ENCODE data around the gene BICC1. TPM values are rescaled to one million over a fixed set of nuclear protein-coding genes. Genes with fewer than 3 reads are reported as not detected.

The BICC1 gene
- total RNA-seq, 2 experiments from 2014 or later, result not detected

DNA sequence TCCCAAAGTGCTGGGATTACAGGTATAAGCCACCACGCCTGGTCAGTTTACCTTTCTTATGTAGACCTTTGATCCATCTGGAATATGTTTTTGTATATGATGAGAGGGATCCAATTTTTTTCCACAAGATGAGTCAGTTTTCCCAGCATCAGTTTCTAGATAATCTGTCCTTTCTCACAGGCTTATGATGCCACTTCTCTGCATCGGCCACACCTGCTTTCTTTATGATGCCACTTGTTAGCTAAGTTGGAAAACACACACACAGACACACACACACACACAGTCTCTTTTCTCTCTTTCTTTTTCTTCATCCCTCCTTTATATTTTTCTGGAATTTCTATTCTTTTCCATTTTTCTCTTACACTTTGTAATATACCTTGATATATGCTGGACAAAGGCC is 240.8 kb downstream of the BICC1 start:
- Mint-ChIP-seq H3K4me1 (no peaks in the 10 kb centered on the region), H3K27ac (no peak overlapping the region), H3K9me3 (no peaks in the 10 kb centered on the region), H3K4me3 (no peak overlapping the region), H3K27me3 (no peaks in the 10 kb centered on the region), H3K36me3 (ENCODE audit: low read depth) (no peaks in the 10 kb centered on the region)
- DNase-seq, result no peak
- ChIA-PET CTCF (no interaction called here), POLR2A (no interaction called here)

DNA sequence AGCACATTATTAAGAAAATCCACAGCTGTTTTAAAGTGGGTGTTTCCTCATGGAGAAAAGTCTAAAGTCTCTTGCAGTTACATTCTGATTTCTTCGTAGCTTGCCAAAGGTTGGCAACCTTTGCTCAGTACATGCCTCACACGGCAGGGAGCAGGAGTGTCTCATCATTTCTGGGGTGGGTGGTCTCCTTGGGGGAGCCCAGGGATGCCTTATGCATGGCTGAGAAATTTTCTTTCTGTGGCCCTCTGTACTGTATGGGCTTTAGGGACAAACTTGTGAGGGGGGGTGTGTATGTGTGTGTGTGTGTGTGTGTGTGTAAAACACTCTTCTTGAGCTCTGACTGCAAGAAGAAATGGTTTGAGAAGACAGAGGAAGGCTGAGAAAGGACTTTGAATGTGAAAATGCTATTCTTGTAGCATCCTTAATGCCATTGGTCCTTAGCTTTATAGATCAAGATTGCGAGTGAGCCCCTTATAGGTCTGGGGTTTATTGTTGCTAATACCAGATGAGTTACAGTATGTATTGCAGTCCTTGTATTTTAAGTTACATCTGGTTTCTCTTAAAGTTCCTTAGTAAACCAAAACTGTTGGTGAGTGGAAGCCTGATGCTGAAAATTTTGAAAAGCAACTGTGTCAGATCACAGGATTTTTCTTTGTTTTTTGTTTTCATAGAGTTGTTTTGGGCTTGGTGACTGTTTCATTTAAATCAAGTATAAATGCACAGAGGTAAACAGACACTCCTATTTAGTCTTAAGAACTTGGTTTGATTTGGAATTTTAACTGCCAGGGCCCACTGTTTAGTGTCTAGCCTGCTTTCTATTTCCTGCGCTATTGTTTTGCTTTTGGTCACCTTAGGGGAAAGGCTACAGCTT is 242.0 kb downstream of the BICC1 start:
- Mint-ChIP-seq H3K27ac (no peak overlapping the region), H3K4me3 (no peak overlapping the region), H3K36me3 (ENCODE audit: low read depth) (no peaks in the 10 kb centered on the region), H3K4me1 (no peaks in the 10 kb centered on the region), H3K27me3 (no peaks in the 10 kb centered on the region), H3K9me3 (no peaks in the 10 kb centered on the region)
- DNase-seq, result no peak
- POLR2A ChIA-PET, result no interaction called here
- CTCF ChIA-PET, result no interaction called here

DNA sequence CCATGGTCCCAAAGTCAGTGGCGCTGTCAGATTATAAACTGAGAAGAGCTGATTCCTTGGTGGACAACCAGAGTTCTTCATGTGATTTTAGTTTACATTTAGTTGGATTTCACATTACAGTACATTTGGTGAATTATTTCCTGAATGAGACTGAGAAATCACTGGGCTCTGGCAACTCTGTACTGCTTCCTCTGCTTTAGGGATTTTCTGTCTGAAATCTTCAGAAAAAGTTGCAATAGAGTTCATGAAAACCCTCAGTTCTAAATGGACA is 242.6 kb downstream of the BICC1 start:
- H3K4me1 Mint-ChIP-seq, result no peaks in the 10 kb centered on the region
- no peak overlapping the region for H3K4me3 Mint-ChIP-seq
- H3K36me3 Mint-ChIP-seq (ENCODE audit: low read depth), result no peaks in the 10 kb centered on the region
- POLR2A ChIA-PET, result no interaction called here
- H3K9me3 Mint-ChIP-seq, result no peaks in the 10 kb centered on the region
- H3K27me3 Mint-ChIP-seq, result no peaks in the 10 kb centered on the region
- no peak for DNase-seq
- CTCF ChIA-PET, result no interaction called here
- H3K27ac Mint-ChIP-seq, result no peak overlapping the region

DNA sequence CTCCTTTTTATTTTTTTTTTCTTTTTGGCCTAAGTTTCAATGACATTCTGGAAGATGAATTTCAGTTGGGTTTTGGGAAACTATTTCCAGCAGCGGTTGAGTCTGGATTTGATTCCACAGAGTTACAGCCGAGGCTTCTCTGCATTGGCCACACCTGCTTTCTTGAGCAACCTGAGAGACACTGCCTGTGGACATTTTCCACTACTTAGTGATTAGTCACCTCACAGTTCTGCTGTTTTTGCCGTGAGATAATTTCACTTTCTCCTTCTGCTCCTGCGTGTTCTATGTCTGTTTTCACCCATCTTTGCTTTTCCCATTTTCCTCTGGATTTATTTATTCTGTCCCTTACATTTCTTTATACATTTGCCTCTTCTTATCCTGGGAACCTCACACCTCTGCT is 243.0 kb downstream of the BICC1 start:
- H3K27ac Mint-ChIP-seq, result no peak overlapping the region
- H3K4me1 Mint-ChIP-seq, result no peaks in the 10 kb centered on the region
- ChIA-PET POLR2A (no interaction called here), CTCF (no interaction called here)
- no peaks in the 10 kb centered on the region for H3K9me3 Mint-ChIP-seq
- no peaks in the 10 kb centered on the region for H3K36me3 Mint-ChIP-seq (ENCODE audit: low read depth)
- no peak overlapping the region for H3K4me3 Mint-ChIP-seq
- H3K27me3 Mint-ChIP-seq, result no peaks in the 10 kb centered on the region
- no peak for DNase-seq

DNA sequence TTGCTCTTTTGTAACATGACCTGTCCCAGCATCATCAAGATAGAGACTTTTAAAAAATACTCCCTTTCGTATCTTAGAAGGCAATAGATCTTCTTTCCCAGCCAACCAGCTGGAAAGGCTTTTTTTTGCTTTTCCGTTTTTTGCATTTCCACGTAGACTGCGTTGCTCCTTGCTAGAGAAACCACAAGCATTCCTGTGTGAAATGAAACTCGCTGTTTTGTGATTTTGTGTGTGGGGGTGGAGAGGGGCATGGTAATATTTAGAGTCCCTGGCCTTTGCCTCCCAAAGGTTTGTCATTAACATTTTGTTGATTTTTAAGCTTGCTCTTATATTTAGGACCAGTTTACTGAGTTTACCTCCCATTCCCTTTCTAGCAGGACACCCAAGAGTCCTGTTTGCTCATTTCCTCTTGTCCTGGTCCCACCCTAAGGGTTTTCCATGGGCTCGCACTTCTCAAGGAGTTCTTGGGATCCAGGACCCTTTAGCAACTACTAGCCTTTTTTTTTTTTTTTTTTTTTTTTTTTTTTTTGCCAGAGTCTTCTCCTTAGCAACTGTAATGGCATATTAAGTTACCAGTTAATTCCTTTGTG is 243.6 kb downstream of the BICC1 start:
- H3K27ac Mint-ChIP-seq, result no peak overlapping the region
- no peaks in the 10 kb centered on the region for H3K9me3 Mint-ChIP-seq
- no peaks in the 10 kb centered on the region for H3K4me1 Mint-ChIP-seq
- no peak for DNase-seq
- ChIA-PET CTCF (no interaction called here), POLR2A (no interaction called here)
- H3K27me3 Mint-ChIP-seq, result no peaks in the 10 kb centered on the region
- no peak overlapping the region for H3K4me3 Mint-ChIP-seq
- H3K36me3 Mint-ChIP-seq (ENCODE audit: low read depth), result no peaks in the 10 kb centered on the region

DNA sequence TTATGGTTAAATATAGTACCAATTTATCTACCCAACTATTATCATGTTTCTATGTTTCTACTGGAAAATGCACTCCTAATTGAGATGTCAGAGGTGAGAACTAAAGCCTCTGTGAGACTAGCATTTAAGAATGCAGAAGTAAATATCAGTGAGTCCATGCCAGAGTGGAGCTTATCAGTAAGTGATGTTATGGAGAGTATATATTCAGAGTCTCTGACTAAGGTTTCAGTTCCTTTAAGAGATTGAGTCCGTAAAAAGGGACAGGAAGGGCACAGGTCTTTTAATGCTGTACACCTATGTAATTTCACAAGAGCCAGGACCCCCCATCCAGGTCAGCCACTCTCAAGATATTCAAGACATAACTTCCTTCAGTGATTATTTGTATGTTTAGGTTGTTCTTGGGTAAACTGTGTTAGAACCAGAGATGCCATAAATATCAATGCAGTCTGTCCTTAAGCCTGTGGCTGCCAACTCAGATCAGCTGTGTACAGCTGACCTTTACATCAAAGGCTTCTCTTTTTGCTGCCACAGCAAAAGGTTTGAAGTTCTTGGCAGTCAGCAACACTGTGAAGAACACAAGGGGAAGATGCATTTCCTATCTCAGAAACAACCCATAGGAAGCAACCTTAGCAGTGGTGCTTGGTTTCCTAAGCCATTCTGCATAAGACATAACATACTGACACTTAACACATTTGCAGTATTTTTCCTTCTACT is 244.8 kb downstream of the BICC1 start:
- ChIA-PET POLR2A (interaction anchor here (0.5 kb wide), 1 partner anchor 60 kb away, joined by 3 read pairs; no protein-coding TSS in a partner anchor), CTCF (no interaction called here)
- H3K36me3 Mint-ChIP-seq (ENCODE audit: low read depth), result no peaks in the 10 kb centered on the region
- no peaks in the 10 kb centered on the region for H3K9me3 Mint-ChIP-seq
- DNase-seq, result no peak
- no peak overlapping the region for H3K4me3 Mint-ChIP-seq
- no peak overlapping the region for H3K27ac Mint-ChIP-seq
- no peaks in the 10 kb centered on the region for H3K4me1 Mint-ChIP-seq
- no peaks in the 10 kb centered on the region for H3K27me3 Mint-ChIP-seq

DNA sequence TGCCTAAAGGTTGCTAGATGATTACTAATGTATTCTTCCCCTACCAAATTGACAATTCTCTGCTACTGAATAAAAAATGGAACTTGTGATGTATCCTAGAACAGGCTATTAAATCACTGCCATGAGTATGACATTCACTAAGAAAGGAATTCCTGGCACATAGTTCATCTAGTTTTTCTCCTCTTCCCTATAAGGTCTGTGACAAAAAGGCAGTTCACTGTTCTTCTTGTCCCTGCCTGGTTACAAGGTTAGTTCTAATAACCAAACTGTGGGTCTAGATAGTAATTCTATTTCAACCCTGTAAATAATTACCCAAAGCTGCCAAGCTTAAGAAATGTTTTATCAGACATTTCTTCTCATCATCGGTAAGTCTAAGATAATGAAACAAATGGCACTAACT is 245.6 kb downstream of the BICC1 start:
- DNase-seq, result no peak
- Mint-ChIP-seq H3K4me3 (no peak overlapping the region), H3K9me3 (no peaks in the 10 kb centered on the region), H3K27ac (no peak overlapping the region), H3K36me3 (ENCODE audit: low read depth) (no peaks in the 10 kb centered on the region), H3K27me3 (no peaks in the 10 kb centered on the region), H3K4me1 (no peaks in the 10 kb centered on the region)
- ChIA-PET CTCF (no interaction called here), POLR2A (no interaction called here)

DNA sequence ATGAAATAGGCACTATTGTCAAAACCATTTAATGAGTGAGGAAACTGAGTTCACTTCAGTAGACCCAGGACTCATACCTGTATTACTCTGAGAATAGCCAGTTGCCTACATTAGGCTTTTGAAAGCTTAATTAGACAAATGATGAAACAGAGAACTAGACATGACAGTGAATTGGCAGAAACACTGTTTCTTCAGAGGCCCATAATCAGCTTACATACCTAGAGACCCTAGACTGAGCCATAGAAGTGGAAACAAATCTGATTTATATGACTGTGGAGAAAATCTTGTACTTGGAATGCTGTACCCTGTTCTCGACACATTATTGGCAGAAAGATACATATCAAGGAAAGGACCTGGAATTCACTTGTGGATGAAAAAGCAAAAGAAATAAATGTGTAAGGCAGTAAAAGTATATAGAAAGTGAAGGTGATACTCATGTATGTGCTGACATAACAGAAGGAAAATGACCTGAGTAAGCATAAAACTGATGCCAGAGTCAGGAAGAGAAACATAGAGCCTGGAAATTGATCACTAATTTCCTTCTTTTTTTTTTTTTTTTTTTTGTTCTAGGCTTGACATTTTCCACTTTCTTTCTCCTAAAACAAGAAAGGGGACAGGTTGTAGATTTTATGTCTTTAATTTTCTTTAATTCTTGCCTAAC is 251.5 kb downstream of the BICC1 start:
- no peak for DNase-seq
- Mint-ChIP-seq H3K27ac (no peak overlapping the region), H3K4me1 (no peaks in the 10 kb centered on the region), H3K27me3 (no peaks in the 10 kb centered on the region), H3K4me3 (no peak overlapping the region), H3K9me3 (peaks cover 4% of the 10 kb centered on the region), H3K36me3 (ENCODE audit: low read depth) (no peaks in the 10 kb centered on the region)
- POLR2A ChIA-PET, result no interaction called here
- CTCF ChIA-PET, result no interaction called here

DNA sequence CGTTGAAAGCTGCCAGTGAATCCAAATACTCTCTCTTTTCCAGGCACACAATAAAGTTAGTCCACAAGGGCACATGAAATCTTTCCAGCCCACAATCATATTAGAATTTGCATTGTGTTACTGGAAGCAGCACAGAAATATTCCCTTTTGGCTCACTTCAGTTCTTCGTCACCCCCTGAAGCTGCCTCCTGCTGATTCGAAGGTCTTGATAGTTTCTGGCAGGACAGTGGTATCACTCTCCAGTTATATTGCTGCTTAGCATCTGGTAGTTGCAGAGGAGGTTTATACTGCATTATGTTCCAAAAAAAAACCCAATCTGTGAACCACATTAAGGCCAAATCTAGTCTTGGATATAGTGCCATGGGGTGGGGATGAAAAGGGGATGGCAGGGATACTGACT is 253.2 kb downstream of the BICC1 start:
- no peak overlapping the region for H3K4me3 Mint-ChIP-seq
- no peak for DNase-seq
- H3K27me3 Mint-ChIP-seq, result no peaks in the 10 kb centered on the region
- ChIA-PET POLR2A (no interaction called here), CTCF (no interaction called here)
- H3K36me3 Mint-ChIP-seq (ENCODE audit: low read depth), result no peaks in the 10 kb centered on the region
- no peaks in the 10 kb centered on the region for H3K4me1 Mint-ChIP-seq
- H3K9me3 Mint-ChIP-seq, result peaks cover 4% of the 10 kb centered on the region
- H3K27ac Mint-ChIP-seq, result no peak overlapping the region

DNA sequence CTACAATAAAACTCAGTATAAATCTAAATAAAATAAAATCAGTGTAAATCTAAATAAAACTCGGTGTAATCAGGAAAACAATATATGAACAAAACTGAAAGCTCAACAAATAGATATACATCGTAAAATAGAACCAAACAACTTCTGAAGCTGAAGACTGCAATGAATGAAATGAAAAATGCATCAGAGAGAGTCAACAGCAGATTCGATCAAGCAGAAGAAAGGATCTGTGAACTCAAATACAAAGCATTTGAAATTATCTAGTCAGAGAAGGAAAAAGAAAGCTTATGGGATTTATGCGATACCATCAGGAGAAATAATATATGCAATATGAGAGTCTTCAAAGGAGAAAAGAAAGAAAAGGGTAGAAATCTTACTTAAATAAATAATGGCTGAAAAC is 255.0 kb downstream of the BICC1 start:
- CTCF ChIA-PET, result interaction anchor here (1.0 kb wide), 1 partner anchor 31 kb away, joined by 3 read pairs; no protein-coding TSS in a partner anchor
- no peak overlapping the region for H3K4me3 Mint-ChIP-seq

DNA sequence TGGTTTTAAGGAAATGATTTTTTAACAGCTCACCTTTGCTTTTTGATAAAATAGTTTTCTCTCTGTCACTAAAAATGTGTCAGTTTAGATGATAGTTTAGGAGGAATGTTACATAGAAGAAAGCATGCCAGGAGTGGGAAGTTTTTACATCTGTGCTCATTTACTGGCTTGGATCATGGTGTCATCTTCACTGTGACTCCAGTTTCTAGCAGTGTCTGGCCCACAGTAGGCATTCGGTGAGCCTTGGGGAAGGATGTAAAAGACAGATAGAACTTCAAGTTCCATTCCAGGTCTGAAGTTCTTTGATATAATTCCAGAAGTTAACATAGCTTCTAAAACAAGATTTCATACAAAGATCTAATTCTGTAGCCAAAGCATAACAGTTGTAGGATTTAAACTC is 259.2 kb downstream of the BICC1 start:
- Mint-ChIP-seq H3K36me3 (ENCODE audit: low read depth) (no peaks in the 10 kb centered on the region), H3K9me3 (peaks cover 4% of the 10 kb centered on the region), H3K27ac (no peak overlapping the region), H3K4me3 (no peak overlapping the region), H3K27me3 (no peaks in the 10 kb centered on the region), H3K4me1 (no peaks in the 10 kb centered on the region)
- DNase-seq, result no peak
- POLR2A ChIA-PET, result no interaction called here
- CTCF ChIA-PET, result no interaction called here

More for the DNA sequence above, 255.0 kb downstream of the BICC1 start:
- Mint-ChIP-seq H3K27me3 (no peaks in the 10 kb centered on the region), H3K4me1 (no peaks in the 10 kb centered on the region), H3K9me3 (peaks cover 4% of the 10 kb centered on the region), H3K36me3 (ENCODE audit: low read depth) (no peaks in the 10 kb centered on the region), H3K27ac (no peak overlapping the region)
- no peak for DNase-seq
- POLR2A ChIA-PET, result no interaction called here

DNA sequence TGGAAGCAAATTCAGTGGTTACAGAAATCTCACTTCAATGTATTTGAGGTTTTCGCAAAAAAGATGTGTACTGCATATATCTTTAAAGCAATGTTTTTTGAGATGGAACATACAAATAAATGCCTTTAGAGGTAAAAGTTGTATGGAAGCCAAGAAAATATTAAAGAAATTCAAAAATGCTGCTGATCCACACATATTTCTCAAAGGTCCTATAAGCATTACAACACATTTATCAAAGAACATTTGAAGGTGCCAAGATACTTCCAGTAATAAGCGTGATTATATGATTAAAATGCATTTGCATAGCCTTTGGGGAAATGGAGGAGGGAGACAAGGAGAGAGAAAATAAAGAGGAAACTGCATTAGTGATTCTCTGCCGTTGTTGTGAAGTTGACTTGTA is 260.1 kb downstream of the BICC1 start:
- no peaks in the 10 kb centered on the region for H3K4me1 Mint-ChIP-seq
- CTCF ChIA-PET, result no interaction called here
- H3K36me3 Mint-ChIP-seq (ENCODE audit: low read depth), result no peaks in the 10 kb centered on the region
- no peak for DNase-seq
- no peak overlapping the region for H3K27ac Mint-ChIP-seq
- no peaks in the 10 kb centered on the region for H3K27me3 Mint-ChIP-seq
- H3K4me3 Mint-ChIP-seq, result no peak overlapping the region
- POLR2A ChIA-PET, result no interaction called here
- peaks cover 2% of the 10 kb centered on the region for H3K9me3 Mint-ChIP-seq

DNA sequence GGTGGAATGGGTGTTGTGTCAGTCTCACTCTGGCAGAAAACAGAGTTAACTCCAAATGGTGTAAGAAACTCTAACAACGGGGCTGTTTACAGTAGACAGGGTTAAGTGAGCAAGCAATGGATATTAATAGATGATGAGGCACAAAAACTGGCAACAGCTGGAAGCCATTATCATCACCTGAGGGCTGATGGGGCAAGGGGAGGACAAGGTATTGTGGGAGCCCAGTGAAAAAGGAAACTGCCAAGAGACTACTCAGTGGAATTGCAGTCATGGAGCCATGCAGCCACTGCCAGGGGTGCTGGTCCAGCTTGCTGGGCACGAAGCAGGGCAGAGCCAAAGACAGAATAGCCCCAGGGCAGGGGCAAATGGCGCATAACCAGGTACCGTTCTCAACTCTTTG is 260.7 kb downstream of the BICC1 start:
- Mint-ChIP-seq H3K4me1 (no peaks in the 10 kb centered on the region), H3K27ac (no peak overlapping the region), H3K9me3 (no peaks in the 10 kb centered on the region), H3K27me3 (no peaks in the 10 kb centered on the region), H3K36me3 (ENCODE audit: low read depth) (no peaks in the 10 kb centered on the region), H3K4me3 (no peak overlapping the region)
- ChIA-PET POLR2A (no interaction called here), CTCF (no interaction called here)
- no peak for DNase-seq
